Upper lobe of left lung (tissue), 6 donors: ENCODE results near the gene ELK3. TPM values are rescaled to one million over a fixed set of nuclear protein-coding genes. Genes with fewer than 3 reads are reported as not detected.
A peak's percentile ranks its signal among the peaks of the same experiment; 100 is the strongest.

Experiments
- ATAC-seq, 2 donors: fragments of 200-7000 bp; cut with Tn5 transposase; one replicate each; pipeline ENCODE4 v1.9.1; 2022; ENCODE audit warnings: mild to moderate bottlenecking in 2 of 2, moderate library complexity in 2 of 2; ENCODE audit not compliant: low FRiP score in 2 of 2
- DNase-seq, 2 donors: peaks; one replicate each; pipeline ENCODE4 v3.0.0-alpha.2; 2019 to 2020
- H3K27ac ChIP-seq, 4 donors: fragments of 200-600 bp; sonication (generic); one replicate each; pipeline ENCODE4 v1.5.1; 2016 to 2019
- H3K27me3 ChIP-seq, 4 donors: fragments of 200-600 bp; sonication (generic); one replicate each; pipeline ENCODE4 v1.5.1; 2017 to 2019
- H3K36me3 ChIP-seq, 4 donors: fragments of 200-600 bp; sonication (generic); one replicate each; pipeline ENCODE4 v1.5.1; 2016 to 2019
- H3K4me1 ChIP-seq, 4 donors: fragments of 200-600 bp; sonication (generic); one replicate each; pipeline ENCODE4 v1.5.1; 2018 to 2019
- H3K4me3 ChIP-seq, 4 donors: fragments of 200-600 bp; sonication (generic); one replicate each; pipeline ENCODE4 v1.5.1; 2017 to 2019; ENCODE audit warnings: mild to moderate bottlenecking in 2 of 4, moderate library complexity in 1 of 4
- H3K9me3 ChIP-seq, 4 donors: fragments of 200-600 bp; sonication (generic); one replicate each; pipeline ENCODE4 v1.5.1; 2018 to 2019
- CTCF ChIP-seq, 6 experiments: fragments of 450-650 bp in 4 of 6; fragments of 200-600 bp in 2 of 6; sonication (generic) in 2 of 6; IDR thresholded peaks; one replicate each; pipeline ENCODE4 v1.5.1; 2016 to 2019; ENCODE audit warnings: antibody characterized with exemption in 6 of 6
- EP300 ChIP-seq, 4 donors: sonication (generic); formaldehyde crosslinking; IDR thresholded peaks; one replicate each; pipeline ENCODE4 v1.5.1; 2017; ENCODE audit warnings: antibody characterized with exemption in 4 of 4, control low read depth in 2 of 4
- POLR2A ChIP-seq, 4 donors: fragments of 450-650 bp; IDR thresholded peaks; one replicate each; pipeline ENCODE4 v1.5.1; 2016 to 2017; ENCODE audit warnings: antibody characterized with exemption in 4 of 4, mild to moderate bottlenecking in 2 of 4
- POLR2AphosphoS5 ChIP-seq, 2 donors: sonication (generic); formaldehyde crosslinking; IDR thresholded peaks; one replicate each; pipeline ENCODE4 v1.5.1; 2017; ENCODE audit warnings: antibody characterized with exemption in 2 of 2
- WGBS, 2 donors: methylation state at CpG; one replicate each; pipeline ENCODE4 v1.1.5; 2017 to 2018; 5-methylcytosine and 5-hydroxymethylcytosine counted together
- total RNA-seq, 6 donors: library from RNA; depleted of rRNA in 4 of 6; stranded (reverse); fragments of >200 nt in 4 of 6; gene quantifications; one replicate each; pipeline versions ENCODE4 v1.1.0 to v1.2.1, GENCODE V29; 2016 to 2021
- donor health status: DM: no; HTN: no; CAD: no; lungs with moderate emphysema.
- donor health status: DM: no; HTN: yes; CAD: no; lungs with severe emphysema.

Gene ELK3
- total RNA-seq, 6 donors from 2014 or later = 7.3 to 38.4 (median 22.1) TPM

- Histone ChIP-seq H3K27ac (peak overlapping the region; percentile 69 to 77 (median 76)), H3K4me3 (peak overlapping the region in 1 of 4 donors; percentile 25), H3K36me3 (peaks cover 0 to 9% (median 3%) of the 10 kb centered on the region in 4 donors), H3K27me3 (no peaks in the 10 kb centered on the region), H3K9me3 (no peaks in the 10 kb centered on the region), H3K4me1 (peaks cover 35 to 56% (median 43%) of the 10 kb centered on the region in 4 donors)
- TF ChIP-seq CTCF (IDR thresholded peaks at IDR 0.05) = no peak
- no peak for TF ChIP-seq EP300 (IDR thresholded peaks at IDR 0.05)
- TF ChIP-seq POLR2A (IDR thresholded peaks at IDR 0.05) = peak in 1 of 4 donors; percentile 44
- TF ChIP-seq POLR2AphosphoS5 (IDR thresholded peaks at IDR 0.05) = peak in 1 of 2 donors; percentile 49
- ATAC-seq = peak; percentile 81 to 94
- DNase-seq = peak; percentile 77 to 91
- WGBS, 2 donors = 60 to 63% methylated on average over 14 to 15 of the region's 15 CpGs
Observed at GRCh38 chr12:96219700-96220206, 25.6 kb downstream of the ELK3 start.

GRCh38 chr12:96220902-96221301, 26.7 kb downstream of the ELK3 start:
- 56 to 63% methylated on average over 5 of the region's 5 CpGs for WGBS, 2 donors
- TF ChIP-seq EP300 (IDR thresholded peaks at IDR 0.05) (no peak), POLR2A (IDR thresholded peaks at IDR 0.05) (no peak), POLR2AphosphoS5 (IDR thresholded peaks at IDR 0.05) (peak in 1 of 2 donors; percentile 10), CTCF (IDR thresholded peaks at IDR 0.05) (no peak)
- Histone ChIP-seq H3K4me1 (peaks cover 26 to 53% (median 44%) of the 10 kb centered on the region in 4 donors), H3K36me3 (peaks cover 0 to 19% (median 6%) of the 10 kb centered on the region in 4 donors), H3K27me3 (no peaks in the 10 kb centered on the region), H3K4me3 (no peak overlapping the region), H3K27ac (no peak overlapping the region), H3K9me3 (no peaks in the 10 kb centered on the region)
- ATAC-seq (no peak), DNase-seq (no peak)

- TF ChIP-seq CTCF (IDR thresholded peaks at IDR 0.05) (no peak), EP300 (IDR thresholded peaks at IDR 0.05) (no peak), POLR2A (IDR thresholded peaks at IDR 0.05) (no peak), POLR2AphosphoS5 (IDR thresholded peaks at IDR 0.05) (no peak)
- ATAC-seq (no peak), DNase-seq (no peak)
- Histone ChIP-seq H3K4me1 (peaks cover 26 to 54% (median 46%) of the 10 kb centered on the region in 4 donors), H3K9me3 (no peaks in the 10 kb centered on the region), H3K36me3 (peaks cover 0 to 23% (median 7%) of the 10 kb centered on the region in 4 donors), H3K4me3 (no peak overlapping the region), H3K27me3 (no peaks in the 10 kb centered on the region), H3K27ac (no peak overlapping the region)
- 65 to 67% methylated on average over 6 of the region's 6 CpGs for WGBS, 2 donors
Observed at GRCh38 chr12:96221391-96221790, 27.2 kb downstream of the ELK3 start.

DNA sequence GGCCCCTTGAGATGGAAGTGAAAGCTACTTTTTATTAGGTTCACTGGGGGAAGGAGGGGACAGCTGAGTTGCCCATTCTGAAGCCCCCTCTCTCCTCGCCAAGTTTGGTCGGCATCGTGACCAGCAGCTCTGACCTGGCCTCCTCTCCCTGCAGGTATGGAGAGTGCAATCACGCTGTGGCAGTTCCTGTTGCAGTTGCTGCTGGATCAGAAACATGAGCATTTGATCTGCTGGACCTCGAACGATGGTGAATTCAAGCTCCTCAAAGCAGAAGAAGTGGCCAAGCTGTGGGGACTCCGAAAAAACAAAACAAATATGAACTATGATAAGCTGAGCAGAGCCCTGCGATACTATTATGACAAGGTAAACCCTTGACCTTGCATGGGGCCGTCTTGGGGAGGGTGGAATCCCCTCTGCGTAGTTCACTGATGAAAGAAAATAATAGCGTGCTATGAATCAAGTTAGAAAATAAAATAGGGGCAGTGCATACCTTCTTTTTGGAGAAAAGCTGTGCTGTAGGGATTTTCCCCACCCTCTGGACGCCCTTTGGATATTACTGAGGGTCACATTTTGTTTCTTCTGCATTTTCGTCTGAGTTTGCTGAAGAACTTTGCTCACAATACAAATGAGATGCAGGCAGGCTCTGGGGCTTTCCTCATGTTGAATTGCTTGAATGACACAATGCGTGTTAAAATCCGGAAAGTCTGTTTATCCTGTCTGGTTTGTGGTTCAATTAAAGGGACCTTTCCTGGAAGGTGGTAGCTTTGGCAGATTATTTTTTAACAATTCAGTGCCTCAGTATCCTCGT, 29.4 kb downstream of the ELK3 start:
- 58 to 63% methylated on average over 15 to 16 of the region's 16 CpGs for WGBS, 2 donors
- Histone ChIP-seq H3K4me1 (peaks cover 26 to 54% (median 43%) of the 10 kb centered on the region in 4 donors), H3K27ac (peak overlapping the region in 3 of 4 donors; percentile 26 to 71 (median 38)), H3K36me3 (peaks cover 0 to 36% (median 7%) of the 10 kb centered on the region in 4 donors), H3K27me3 (no peaks in the 10 kb centered on the region), H3K9me3 (no peaks in the 10 kb centered on the region), H3K4me3 (no peak overlapping the region)
- ATAC-seq (no peak), DNase-seq (no peak)
- TF ChIP-seq CTCF (IDR thresholded peaks at IDR 0.05) = no peak
- peak in 1 of 4 donors; percentile 3 for TF ChIP-seq EP300 (IDR thresholded peaks at IDR 0.05)
